ENCODE results near the gene MRPS35. TPM values are rescaled to one million over a fixed set of nuclear protein-coding genes. Genes with fewer than 3 reads are reported as not detected.

Gene MRPS35
- total RNA-seq, 2 donors from 2014 or later, result 85.8 to 90.7 TPM

DNA sequence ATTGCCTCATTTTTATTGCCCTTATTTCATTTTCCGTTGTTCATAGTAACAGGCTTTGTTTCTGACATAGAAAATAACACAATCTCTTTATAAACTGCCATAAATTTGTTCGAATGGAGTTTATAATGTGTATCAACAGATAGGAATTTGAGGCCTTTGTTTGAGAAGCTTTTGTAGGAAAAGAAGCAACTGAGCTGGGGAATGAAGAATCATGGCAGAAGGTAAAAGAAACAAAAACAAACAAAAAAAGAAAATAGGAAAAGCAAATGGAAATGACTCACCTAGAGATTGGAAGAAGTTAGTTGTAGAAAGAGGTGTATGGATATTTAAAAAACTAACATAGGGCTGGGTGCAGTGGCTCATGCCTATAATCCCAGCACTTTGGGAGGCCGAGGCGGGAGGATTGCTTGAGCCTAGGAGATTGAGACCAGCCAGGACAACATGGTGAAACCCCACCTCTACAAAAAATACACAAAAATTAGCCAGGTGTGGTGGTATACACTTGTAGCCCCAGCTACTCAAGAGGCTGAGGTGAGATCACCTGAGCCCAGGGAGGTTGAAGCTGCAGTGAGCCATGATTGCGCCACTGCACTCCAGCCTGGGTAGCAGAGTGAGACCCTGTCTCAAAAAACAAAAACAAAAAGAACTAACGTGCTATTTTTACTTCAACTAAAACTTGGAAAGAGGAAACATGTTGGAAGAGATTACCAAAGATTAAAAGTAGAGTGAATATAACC is 14.9 kb upstream of the MRPS35 start:
- peak overlapping the region; percentile 60 for H3K27ac ChIP-seq
- H3K36me3 ChIP-seq, result no peaks in the 10 kb centered on the region

DNA sequence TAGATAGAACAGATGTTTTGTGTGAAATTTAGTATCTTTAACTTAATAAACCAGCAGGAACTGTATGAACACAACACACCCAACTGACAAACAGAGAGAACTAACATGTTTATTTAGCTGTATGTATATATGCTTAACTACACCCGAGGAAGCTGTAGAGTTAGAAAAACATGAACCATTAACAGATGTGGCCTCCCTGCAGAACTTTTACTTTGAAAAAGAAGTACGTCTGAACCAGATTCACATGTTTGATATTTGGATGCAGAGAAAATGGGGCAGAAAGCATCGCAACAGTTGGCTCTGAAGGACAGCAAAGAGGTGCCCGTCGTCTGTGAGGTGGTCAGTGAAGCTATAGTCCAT is 14.4 kb upstream of the MRPS35 start, which contains the start of gene REP15:
REP15 (plus strand) TSS at position 155 of the 360 bp plus-strand sequence; CDS start at position 271, 116 bp downstream.
- TF ChIP-seq, protein P1, sequence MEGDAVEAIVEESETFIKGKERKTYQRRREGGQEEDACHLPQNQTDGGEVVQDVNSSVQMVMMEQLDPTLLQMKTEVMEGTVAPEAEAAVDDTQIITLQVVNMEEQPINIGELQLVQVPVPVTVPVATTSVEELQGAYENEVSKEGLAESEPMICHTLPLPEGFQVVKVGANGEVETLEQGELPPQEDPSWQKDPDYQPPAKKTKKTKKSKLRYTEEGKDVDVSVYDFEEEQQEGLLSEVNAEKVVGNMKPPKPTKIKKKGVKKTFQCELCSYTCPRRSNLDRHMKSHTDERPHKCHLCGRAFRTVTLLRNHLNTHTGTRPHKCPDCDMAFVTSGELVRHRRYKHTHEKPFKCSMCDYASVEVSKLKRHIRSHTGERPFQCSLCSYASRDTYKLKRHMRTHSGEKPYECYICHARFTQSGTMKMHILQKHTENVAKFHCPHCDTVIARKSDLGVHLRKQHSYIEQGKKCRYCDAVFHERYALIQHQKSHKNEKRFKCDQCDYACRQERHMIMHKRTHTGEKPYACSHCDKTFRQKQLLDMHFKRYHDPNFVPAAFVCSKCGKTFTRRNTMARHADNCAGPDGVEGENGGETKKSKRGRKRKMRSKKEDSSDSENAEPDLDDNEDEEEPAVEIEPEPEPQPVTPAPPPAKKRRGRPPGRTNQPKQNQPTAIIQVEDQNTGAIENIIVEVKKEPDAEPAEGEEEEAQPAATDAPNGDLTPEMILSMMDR (IDR thresholded peaks at IDR 0.05), result no peak
- H3K4me3 ChIP-seq, result peak within 1 kb of the TSS; percentile 7
- peak within 1 kb of the TSS in 1 of 2 donors; percentile 42 for H3K9ac ChIP-seq (ENCODE audit: low read depth in 2 of 2, low read length in 2 of 2)
- H3K27ac ChIP-seq, result peak within 1 kb of the TSS; percentile 60
- no peaks in the 10 kb centered on the region for H3K9me3 ChIP-seq
- intact Hi-C loops (cut with DNase I), result no loop called here
- DNase-seq, result no peak
- no peaks in the 10 kb centered on the region for H3K4me1 ChIP-seq
- no peaks in the 10 kb centered on the region for H3K27me3 ChIP-seq
- no peaks in the 10 kb centered on the region for H3K36me3 ChIP-seq

More for the DNA sequence above, 14.9 kb upstream of the MRPS35 start:
- no peaks in the 10 kb centered on the region for H3K27me3 ChIP-seq
- no peaks in the 10 kb centered on the region for H3K4me1 ChIP-seq
- no peak for DNase-seq
- H3K9ac ChIP-seq (ENCODE audit: low read depth in 2 of 2, low read length in 2 of 2), result no peak overlapping the region
- H3K4me3 ChIP-seq, result no peak overlapping the region
- intact Hi-C loops (cut with DNase I), result no loop called here
- TF ChIP-seq, protein P1 (IDR thresholded peaks at IDR 0.05), result no peak
- no peaks in the 10 kb centered on the region for H3K9me3 ChIP-seq

DNA sequence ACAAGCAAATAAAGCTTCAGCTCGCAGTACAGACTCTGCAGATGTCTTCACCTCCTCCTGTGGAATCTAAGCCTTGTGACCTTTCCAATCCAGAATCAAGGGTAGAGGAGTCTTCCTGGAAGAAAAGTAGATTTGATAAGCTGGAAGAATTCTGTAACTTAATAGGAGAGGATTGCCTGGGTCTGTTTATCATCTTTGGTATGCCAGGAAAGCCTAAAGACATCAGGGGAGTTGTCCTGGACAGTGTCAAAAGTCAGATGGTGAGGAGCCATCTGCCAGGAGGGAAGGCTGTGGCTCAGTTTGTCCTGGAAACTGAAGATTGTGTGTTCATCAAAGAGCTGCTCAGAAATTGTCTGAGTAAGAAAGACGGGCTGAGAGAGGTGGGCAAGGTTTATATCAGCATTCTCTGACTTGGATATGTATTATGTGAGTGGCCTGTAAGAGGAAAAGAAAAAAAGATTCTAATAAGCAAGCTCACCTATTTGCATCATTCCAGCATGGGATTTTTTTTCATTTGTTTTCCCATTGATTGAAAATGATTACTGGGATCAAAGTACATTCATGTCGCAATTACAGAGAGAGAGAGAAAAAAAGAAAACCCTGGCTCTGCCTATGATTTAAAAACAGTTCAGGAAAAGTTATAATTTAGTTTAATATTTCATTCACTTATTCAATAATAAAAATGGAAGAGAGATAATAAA is 13.6 kb upstream of the MRPS35 start:
- Histone ChIP-seq H3K4me3 (peak overlapping the region; percentile 9), H3K27me3 (no peaks in the 10 kb centered on the region), H3K27ac (peak overlapping the region; percentile 60), H3K9me3 (no peaks in the 10 kb centered on the region), H3K4me1 (no peaks in the 10 kb centered on the region), H3K9ac (ENCODE audit: low read depth in 2 of 2, low read length in 2 of 2) (peak overlapping the region in 1 of 2 donors; percentile 42), H3K36me3 (no peaks in the 10 kb centered on the region)
- DNase-seq, result no peak
- intact Hi-C loops (cut with DNase I), result no loop called here
- TF ChIP-seq, protein P1 (IDR thresholded peaks at IDR 0.05), result no peak

DNA sequence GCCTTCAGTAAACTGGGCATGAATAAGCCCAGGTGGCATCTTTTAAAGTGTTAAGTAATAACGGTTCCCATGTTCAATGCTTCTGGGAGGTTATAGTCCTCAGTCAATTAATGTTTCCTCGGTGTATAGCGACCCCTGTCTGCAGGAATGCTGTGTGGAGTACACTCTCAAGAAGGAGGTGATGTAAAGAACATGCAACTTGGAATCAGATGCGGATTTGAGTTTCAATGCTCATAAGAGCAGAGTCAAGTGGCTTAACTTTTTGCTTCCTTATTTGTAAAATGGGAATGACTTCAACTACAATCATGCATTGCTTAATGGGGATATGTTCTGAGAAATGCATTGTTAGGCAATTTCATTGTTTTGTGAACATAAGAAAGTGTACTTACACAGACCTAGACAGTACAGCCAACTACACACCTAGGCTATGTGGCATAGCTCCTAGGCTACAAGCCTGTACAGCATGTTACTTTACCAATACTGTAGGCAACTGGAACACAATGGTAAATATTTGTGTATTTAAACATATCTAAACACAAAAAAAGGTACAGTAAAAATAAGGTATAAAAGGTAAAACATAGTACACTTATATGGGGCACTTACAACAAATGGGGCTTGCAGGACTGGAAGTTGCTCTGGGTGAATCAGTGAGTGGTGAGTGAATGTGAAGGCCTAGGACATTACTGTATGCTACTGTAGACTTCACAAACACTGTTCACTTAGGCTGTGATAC is 6.7 kb upstream of the MRPS35 start:
- H3K27me3 ChIP-seq, result no peaks in the 10 kb centered on the region
- DNase-seq, result peak; percentile 91
- H3K4me3 ChIP-seq, result no peak overlapping the region
- TF ChIP-seq, protein P1 (IDR thresholded peaks at IDR 0.05), result peak; percentile 87
- H3K27ac ChIP-seq, result no peak overlapping the region
- intact Hi-C loops (cut with DNase I), result loop anchor here (5.0 kb wide), 1 partner anchor 267 kb away; no protein-coding TSS in a partner anchor
- H3K4me1 ChIP-seq, result no peaks in the 10 kb centered on the region
- H3K9me3 ChIP-seq, result no peaks in the 10 kb centered on the region
- no peak overlapping the region for H3K9ac ChIP-seq (ENCODE audit: low read depth in 2 of 2, low read length in 2 of 2)
- no peaks in the 10 kb centered on the region for H3K36me3 ChIP-seq

DNA sequence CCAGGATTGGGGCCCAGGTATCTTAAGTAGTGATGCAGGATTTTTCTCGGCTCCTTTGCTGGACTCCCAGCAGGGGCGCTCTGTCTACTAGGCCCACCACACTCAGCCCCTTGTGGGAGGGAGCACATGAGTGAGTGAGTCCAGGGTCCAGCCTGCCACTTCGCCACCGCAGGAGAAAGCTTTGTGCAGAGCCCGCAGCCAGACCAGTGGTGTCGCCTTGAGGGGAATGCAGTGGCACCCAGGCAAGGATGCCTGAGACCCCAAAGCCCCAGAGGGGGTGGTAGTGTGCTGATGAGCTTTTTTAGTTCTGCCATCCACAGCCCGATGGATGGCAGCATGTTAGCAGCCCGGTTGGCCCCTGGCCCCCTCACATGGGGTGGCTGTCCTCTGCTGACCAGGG is 5.4 kb upstream of the MRPS35 start:
- DNase-seq, result no peak
- H3K4me1 ChIP-seq, result no peaks in the 10 kb centered on the region
- intact Hi-C loops (cut with DNase I), result no loop called here
- H3K27ac ChIP-seq, result no peak overlapping the region
- TF ChIP-seq, protein P1 (IDR thresholded peaks at IDR 0.05), result no peak
- H3K9me3 ChIP-seq, result no peaks in the 10 kb centered on the region
- no peak overlapping the region for H3K4me3 ChIP-seq
- H3K9ac ChIP-seq (ENCODE audit: low read depth in 2 of 2, low read length in 2 of 2), result no peak overlapping the region
- no peaks in the 10 kb centered on the region for H3K36me3 ChIP-seq
- H3K27me3 ChIP-seq, result no peaks in the 10 kb centered on the region

Measured in colonic mucosa (tissue), 4 donors.